ENCODE results near the gene POLR2F. TPM values are rescaled to one million over a fixed set of nuclear protein-coding genes. Genes with fewer than 3 reads are reported as not detected.
A peak's percentile ranks its signal among the peaks of the same experiment; 100 is the strongest.

The POLR2F gene
- total RNA-seq, 1 experiment from 2014 or later = 141 TPM

DNA sequence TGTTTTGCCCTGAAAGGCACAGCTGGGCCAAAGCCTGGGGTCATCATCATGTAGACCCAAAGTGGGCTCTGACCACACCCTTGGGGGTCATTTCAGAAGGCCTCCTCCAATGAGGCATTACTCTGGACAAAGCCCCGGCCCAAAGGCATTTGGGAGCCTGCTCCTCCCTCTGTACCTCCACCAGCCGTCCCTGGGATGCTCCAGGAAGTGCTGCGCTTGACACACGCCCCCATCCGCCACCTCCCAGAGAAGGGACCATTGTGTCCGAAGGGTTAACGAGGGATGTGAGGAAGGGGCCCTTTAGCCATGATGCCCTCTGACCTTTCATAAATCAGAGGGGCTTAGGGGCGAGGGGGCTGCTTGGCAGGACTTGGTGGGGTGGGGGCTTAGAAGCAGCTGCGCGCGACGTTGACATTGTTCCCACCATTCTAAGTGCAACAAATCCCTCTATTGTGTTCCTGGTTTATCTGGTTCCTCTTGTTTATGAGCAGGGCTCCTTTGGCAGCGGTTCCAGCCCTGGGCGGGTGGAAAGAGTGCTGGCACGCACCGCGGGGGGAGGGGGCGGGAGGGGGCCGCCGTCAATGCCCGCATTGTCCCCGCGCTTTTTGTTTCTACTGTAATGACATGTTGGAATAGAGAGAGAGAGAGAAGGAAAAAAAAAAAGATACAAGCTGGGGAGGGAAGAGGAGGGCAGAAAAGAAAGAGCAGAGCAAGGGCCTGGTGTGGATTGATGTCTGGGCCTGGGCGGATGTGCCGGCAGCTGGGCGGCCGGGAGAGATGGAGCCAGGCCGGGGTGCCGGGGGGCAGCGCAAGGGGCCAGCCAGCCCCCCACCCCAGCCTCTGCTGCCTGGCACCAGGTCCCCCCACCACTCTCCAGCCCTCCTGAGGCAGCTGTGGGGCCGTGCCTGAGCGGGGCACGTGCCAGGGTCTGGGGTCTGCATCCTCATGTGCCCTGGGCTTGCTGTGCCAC is 63.0 kb downstream of the POLR2F start:
- Histone ChIP-seq H2BK12ac (ENCODE audit: insufficient read length, low read depth, low read length) (no peak overlapping the region), H3K18ac (ENCODE audit: insufficient read length, low read depth, low read length) (no peak overlapping the region), H2AK5ac (ENCODE audit: insufficient read length, low read length) (no peak overlapping the region), H3K56ac (ENCODE audit: insufficient read length, low read depth, low read length) (no peak overlapping the region), H4K5ac (ENCODE audit: insufficient read length, low read depth, low read length) (no peak overlapping the region), H2BK15ac (ENCODE audit: low read depth, low read length) (no peak overlapping the region), H3K9ac (ENCODE audit: extremely low read depth, insufficient read length, low read length) (no peak overlapping the region), H3K4ac (ENCODE audit: low read depth, low read length) (no peak overlapping the region), H3T11ph (ENCODE audit: low read length) (no peak overlapping the region), H4K8ac (replicated peaks; ENCODE audit: insufficient read length, low read depth, low read length) (no peak overlapping the region), H2BK5ac (ENCODE audit: insufficient read length, low read length) (no peak overlapping the region), H3K23ac (ENCODE audit: insufficient read length, low read depth, low read length) (no peak overlapping the region), H3K27ac (ENCODE audit: insufficient read length, low read depth, low read length) (no peak overlapping the region), H3K27me3 (ENCODE audit: insufficient read depth, low read length) (no peaks in the 10 kb centered on the region), H2BK120ac (ENCODE audit: low read depth, low read length, poor library complexity, severe bottlenecking) (no peak overlapping the region), H3K79me1 (ENCODE audit: insufficient read depth, low read depth, low read length, poor library complexity, severe bottlenecking) (no peaks in the 10 kb centered on the region), H2AFZ (ENCODE audit: low read length) (no peak overlapping the region), H3K4me2 (ENCODE audit: insufficient read depth, insufficient read length, low read length) (no peak overlapping the region), H3K9me3 (ENCODE audit: control insufficient read depth, low read depth, low read length) (no peaks in the 10 kb centered on the region), H3K4me1 (ENCODE audit: insufficient read depth, low read length) (no peaks in the 10 kb centered on the region), H3K23me2 (ENCODE audit: insufficient read length, low read depth, low read length, poor library complexity, severe bottlenecking) (no peaks in the 10 kb centered on the region), H3K79me2 (ENCODE audit: insufficient read depth, low read length) (no peaks in the 10 kb centered on the region), H4K91ac (ENCODE audit: insufficient read length, low read depth, low read length) (no peak overlapping the region), H3K14ac (ENCODE audit: insufficient read depth, low read length) (no peak overlapping the region), H4K20me1 (ENCODE audit: control insufficient read depth, insufficient read depth, insufficient read length) (no peaks in the 10 kb centered on the region), H2BK20ac (ENCODE audit: low read depth, low read length, poor library complexity, severe bottlenecking) (no peak overlapping the region)
- Mint-ChIP-seq H3K9me3 (peaks cover 0 to 2% of the 10 kb centered on the region in 2 experiments; a peak in 3 of 5 replicates), H3K4me1 (peaks cover 0 to 23% of the 10 kb centered on the region in 2 experiments; a peak in 2 of 4 replicates), H3K36me3 (ENCODE audit: insufficient read depth in 1 of 3, low read depth in 3 of 3) (no peaks in the 10 kb centered on the region), H3K27ac (peak overlapping the region in 2 of 3 experiments; percentile 23 to 77; a peak in 2 of 7 replicates), H3K27me3 (ENCODE audit: low read depth) (peaks cover 27% of the 10 kb centered on the region), H3K4me3 (no peak overlapping the region)
- TF ChIP-seq, protein P1, sequence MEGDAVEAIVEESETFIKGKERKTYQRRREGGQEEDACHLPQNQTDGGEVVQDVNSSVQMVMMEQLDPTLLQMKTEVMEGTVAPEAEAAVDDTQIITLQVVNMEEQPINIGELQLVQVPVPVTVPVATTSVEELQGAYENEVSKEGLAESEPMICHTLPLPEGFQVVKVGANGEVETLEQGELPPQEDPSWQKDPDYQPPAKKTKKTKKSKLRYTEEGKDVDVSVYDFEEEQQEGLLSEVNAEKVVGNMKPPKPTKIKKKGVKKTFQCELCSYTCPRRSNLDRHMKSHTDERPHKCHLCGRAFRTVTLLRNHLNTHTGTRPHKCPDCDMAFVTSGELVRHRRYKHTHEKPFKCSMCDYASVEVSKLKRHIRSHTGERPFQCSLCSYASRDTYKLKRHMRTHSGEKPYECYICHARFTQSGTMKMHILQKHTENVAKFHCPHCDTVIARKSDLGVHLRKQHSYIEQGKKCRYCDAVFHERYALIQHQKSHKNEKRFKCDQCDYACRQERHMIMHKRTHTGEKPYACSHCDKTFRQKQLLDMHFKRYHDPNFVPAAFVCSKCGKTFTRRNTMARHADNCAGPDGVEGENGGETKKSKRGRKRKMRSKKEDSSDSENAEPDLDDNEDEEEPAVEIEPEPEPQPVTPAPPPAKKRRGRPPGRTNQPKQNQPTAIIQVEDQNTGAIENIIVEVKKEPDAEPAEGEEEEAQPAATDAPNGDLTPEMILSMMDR (conservative IDR thresholded peaks at IDR 0.05) = no peak
- no peak for DNase-seq
- WGBS (ENCODE audit: extremely low coverage, insufficient read length, low lambda C conversion rate) = no CpG with 5 or more reads among the region's 33 CpGs

All from H9 (cell line).